Hematopoietic multipotent progenitor cell treated with erythropoietin and hydrocortisone succinate and interleukin-3 and kit ligand, for 17 days (in vitro differentiated cells): Measurements from ENCODE around the gene BTBD17.

Source experiments
- DNase-seq: peaks from one replicate; pipeline ENCODE4 v3.0.0-alpha.2; 2015; ENCODE audit warnings: low spot score

BTBD17 gene

DNA sequence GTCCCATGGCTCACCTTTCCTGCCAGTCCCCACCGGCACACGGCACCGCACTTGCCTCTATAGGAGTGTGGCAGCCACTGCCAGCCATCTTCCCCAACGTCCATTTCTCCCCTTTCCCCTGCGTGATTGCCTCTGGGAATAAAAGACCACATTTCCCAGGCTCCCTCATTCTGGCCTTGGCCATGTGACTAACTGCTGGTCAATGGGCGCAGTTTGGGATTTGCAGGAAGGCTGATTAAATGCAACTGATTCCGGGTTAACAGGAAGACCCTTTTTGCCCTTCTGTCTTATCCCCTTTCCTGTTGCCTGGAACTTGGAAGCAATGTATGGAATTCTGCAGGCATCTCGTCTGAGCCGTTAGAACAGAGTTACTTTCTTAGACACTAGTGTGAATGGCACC lies 3.0 kb downstream of the BTBD17 start:
- DNase-seq: no peak

- DNase-seq: no peak
These were observed 4.2 kb downstream of the BTBD17 start for GRCh38 chr17:74357466-74357809.

DNA sequence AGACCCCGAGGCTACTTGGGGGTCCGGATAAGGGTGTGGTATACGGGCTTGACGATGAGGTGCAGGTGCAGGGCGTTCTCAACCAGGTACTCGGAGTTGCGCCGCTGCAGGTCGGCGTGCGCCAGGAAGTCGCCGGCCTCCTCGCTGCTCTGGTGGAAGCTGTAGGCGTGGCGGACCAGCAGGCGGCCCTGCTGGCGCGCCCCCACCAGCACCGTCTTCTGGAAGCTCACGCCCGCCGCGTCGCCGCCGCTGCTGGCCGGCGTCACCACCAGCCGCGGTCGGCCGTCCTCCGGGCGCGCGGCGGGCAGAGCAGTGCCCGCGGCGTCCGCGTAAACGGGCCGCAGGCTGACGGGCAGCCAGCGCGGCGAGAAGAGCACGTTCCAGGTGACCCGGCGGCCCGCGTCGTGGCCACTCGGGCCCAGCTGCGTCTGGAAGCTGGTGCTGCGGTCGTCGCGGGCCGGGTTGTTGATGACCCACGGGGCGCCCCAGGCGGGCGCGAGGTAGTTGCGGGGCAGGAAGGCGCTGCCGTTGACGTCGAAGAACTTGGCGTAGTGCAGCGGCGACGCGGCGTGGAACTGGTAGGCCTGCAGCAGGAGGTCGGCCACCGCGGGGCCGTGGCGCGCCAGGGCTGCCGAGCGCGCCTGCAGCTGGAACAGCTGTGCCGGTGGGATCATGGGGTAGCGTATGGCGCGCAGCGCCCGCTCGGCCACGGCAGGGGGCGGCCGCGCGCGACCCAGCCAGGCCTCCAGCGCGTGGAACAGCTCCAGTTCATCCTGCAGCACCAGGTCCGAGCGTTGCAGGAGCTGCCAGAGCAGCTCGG lies 4.8 kb downstream of the BTBD17 start:
- no peak for DNase-seq

- no peak for DNase-seq
These were observed 6.6 kb downstream of the BTBD17 start for GRCh38 chr17:74355065-74355464.

DNA sequence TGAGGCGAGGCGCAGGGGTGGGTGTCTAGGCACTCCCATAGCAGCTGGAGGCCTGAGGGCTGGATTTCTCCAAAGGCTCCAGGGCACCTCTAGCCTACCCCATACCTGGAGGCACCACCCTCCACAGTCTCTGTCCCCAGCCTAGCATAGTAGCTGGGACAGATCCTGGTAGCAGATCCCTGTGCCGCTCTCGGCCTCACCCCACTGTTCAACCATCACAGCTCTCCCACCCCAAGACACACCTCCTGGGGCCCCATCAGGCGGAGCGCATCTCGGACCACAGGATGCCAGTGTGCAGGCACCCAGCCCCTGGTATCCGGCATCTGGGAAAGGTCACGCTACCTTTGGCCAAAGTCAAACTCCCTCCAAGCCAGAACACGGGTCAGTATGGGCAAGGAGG lies 7.1 kb downstream of the BTBD17 start:
- no peak for DNase-seq

GRCh38 chr17:74354123-74354522 lies 7.5 kb downstream of the BTBD17 start:
- DNase-seq: peak; percentile 42

- DNase-seq: no peak
These were observed 8.1 kb downstream of the BTBD17 start for GRCh38 chr17:74353446-74354060.

- no peak for DNase-seq
These were observed 10.0 kb downstream of the BTBD17 start for GRCh38 chr17:74351552-74352210.

GRCh38 chr17:74350486-74350885 lies 11.2 kb downstream of the BTBD17 start:
- no peak for DNase-seq

- DNase-seq: no peak
These were observed 12.5 kb downstream of the BTBD17 start for GRCh38 chr17:74349120-74349519.

DNA sequence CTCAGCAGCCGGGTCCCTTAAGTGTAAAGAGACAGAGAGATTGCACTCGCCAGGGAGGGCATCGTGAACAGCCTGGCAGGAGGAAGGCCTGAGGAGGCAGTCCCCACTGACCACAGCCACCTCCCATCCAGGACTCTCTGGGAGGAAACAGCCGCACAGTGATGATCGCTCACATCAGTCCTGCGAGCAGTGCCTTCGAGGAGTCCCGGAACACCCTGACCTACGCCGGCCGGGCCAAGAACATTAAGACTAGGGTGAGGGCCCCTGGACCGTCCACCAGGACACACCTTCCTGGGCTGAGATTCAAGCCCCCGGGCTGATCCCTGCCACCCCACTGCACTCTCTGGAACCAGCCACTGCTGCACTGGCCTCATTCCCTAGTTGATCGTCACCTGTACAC lies 14.0 kb downstream of the BTBD17 start:
- DNase-seq: no peak

GRCh38 chr17:74345433-74346241 lies 16.0 kb downstream of the BTBD17 start:
- DNase-seq: no peak

DNA sequence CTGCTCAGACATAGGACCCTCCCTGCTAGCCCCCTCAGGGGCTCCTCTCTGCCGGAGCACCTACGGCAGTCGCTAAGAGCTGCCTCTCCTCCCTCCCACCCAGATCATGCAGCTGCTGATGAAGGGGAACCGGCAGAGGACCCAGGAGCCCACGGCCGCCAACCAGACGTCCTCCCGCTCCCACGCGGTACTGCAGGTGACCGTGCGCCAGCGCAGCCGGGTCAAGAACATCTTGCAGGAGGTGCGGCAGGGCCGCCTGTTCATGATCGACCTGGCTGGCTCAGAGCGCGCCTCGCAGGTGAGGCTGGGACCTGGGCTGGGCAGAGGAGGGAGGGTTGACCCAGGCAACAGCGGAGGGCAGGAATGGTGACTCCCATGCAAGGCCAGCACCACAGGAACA lies 17.0 kb downstream of the BTBD17 start:
- no peak for DNase-seq

- DNase-seq: no peak
These were observed 18.0 kb downstream of the BTBD17 start for GRCh38 chr17:74343526-74344284.

DNA sequence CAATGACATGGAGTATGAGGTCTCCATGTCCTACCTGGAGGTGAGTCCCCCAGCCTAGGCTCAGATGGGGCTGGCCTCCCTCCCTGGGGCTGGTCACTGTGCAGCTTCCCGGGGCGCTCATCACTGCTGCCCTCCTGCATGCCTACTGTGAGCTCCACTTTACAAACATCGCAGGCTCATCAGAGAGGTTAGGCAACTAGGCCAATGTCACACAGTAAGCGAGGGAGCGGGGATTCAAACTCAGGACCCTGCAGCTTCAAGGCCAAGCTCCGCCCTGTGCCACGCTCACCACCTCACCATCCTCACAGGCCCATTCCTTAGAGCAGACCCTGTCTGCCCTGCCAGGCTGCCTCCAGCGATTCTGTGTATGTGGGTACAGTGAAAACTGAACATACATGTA lies 18.5 kb downstream of the BTBD17 start:
- DNase-seq: no peak

GRCh38 chr17:74342224-74342623 lies 19.4 kb downstream of the BTBD17 start:
- DNase-seq: no peak

- no peak for DNase-seq
These were observed 21.1 kb downstream of the BTBD17 start for GRCh38 chr17:74340470-74341023.

GRCh38 chr17:74339537-74340195 lies 22.0 kb downstream of the BTBD17 start:
- DNase-seq: no peak

DNA sequence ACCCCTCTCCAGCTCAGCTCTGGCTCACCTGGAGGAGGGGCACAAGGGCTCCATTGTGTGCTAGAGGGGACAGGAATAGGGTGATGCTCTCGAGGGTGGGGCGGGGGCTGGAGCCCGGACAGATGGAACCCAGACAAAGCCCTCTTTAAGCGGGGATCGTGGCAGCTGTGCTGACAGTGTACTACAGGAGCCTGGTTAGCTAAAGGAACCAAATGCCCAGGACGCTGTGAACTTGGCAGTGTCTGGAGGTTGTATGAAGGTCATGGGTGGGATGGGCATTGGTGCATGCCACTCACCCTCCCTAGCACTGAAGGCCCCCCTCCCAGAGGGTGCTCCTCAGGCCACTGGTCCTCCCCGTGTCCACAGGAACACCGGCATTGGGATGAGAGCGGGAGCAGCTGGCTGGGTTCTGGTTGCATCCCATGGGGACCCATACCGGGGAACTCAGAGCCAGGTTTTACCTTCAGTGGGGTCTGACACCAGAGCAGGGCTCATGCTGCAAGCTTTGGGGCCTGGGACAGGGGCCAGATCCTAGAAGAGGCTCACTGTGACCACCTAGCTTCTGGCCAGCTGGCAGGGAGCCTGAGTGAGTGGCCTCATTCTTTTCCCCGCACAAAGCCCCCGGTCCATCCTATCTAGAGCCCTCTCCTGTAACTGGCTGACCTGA lies 23.7 kb downstream of the BTBD17 start:
- no peak for DNase-seq

DNA sequence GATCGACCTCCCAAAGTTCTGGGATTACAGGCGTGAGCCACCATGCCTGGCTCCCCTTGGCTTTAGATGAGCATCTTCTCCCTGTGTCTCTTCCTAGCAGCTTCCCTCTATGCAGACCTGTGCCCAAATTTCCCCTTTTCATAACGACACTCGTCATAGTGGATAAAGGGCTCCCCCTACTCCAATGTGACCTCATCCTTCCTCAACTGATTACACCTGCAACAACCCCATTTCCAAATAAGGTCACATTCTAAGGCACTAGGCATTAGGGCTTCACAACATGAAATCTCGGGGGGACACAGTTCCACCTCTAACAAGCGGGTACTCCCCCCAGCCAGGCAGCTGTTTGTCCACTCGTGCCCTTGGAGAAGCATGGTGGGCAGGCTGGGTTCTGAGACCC lies 25.4 kb downstream of the BTBD17 start:
- DNase-seq: no peak
